ENCODE measurements around the gene CA10. TPM values are rescaled to one million over a fixed set of nuclear protein-coding genes. Genes with fewer than 3 reads are reported as not detected.

Gene CA10
- polyA plus RNA-seq, 4 donors, result 0.19 to 0.31 TPM; not detected in 2

DNA sequence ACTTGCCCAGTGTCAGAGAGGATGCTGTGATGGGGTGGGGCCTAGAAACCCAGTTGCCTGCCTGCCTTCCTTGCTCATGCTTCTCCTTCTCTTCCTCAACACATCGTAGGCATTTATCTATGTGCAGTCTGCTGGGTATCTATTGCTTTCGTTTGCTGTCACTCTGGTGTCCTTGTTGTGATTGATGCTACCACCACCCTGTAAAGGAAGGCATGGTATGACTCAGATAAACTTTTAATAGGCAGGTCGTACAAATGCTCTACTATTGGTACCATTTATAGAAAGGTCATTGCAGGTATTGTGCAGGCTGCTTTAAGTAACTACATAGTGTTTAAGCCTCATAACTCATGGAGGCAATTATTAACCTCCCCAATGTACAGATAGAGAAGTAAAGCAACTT lies 529.3 kb downstream of the CA10 start:
- no peak overlapping the region for H3K27ac ChIP-seq (ENCODE audit: low read depth in 1 of 3, low read length in 2 of 3)
- H3K36me3 ChIP-seq (ENCODE audit: control insufficient read depth in 3 of 3, insufficient read depth in 2 of 3, low read depth in 1 of 3, low read length in 3 of 3), result no peaks in the 10 kb centered on the region
- H3K4me1 ChIP-seq (ENCODE audit: control insufficient read depth in 3 of 3, insufficient read depth in 2 of 3, low read depth in 1 of 3, low read length in 2 of 3), result no peaks in the 10 kb centered on the region
- no peaks in the 10 kb centered on the region for H3K9me3 ChIP-seq (ENCODE audit: control insufficient read depth in 2 of 2, insufficient read depth in 1 of 2, low read depth in 1 of 2, low read length in 1 of 2)
- DNase-seq (no peak), FAIRE-seq (no peak)
- peaks cover 0 to 2% (median 0%) of the 10 kb centered on the region in 3 donors for H3K27me3 ChIP-seq (ENCODE audit: control insufficient read depth in 3 of 3, insufficient read depth in 3 of 3, low read length in 3 of 3)
- no peak overlapping the region for H3K4me3 ChIP-seq (ENCODE audit: low read depth in 1 of 3, low read length in 3 of 3)
- 24 to 35% (median 33%) methylated on average over 3 of the region's 3 CpGs for WGBS, 3 donors

DNA sequence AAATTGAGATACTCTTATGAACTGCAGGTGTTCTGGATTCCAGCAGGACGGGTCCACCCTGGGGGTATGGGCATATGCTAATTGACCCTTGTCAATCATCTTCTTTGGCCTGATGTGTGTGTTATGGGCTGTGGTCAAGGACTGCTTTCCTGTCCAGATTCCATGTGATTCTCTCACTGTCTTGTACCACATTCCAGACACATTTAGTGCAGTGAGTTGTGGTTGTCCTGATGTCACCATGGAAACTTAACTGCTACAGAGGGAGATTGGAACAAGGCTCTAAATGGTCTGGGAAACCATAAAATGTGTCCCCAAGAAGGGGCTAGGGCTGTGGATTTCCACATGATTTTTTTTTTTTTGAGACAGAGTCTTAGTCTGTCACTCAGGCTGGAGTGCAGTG lies 530.7 kb downstream of the CA10 start:
- DNase-seq, result no peak
- WGBS, 3 donors, result 41 to 52% (median 48%) methylated on average over 1 of the region's 1 CpG
- Histone ChIP-seq H3K4me1 (ENCODE audit: control insufficient read depth in 3 of 3, insufficient read depth in 2 of 3, low read depth in 1 of 3, low read length in 2 of 3) (no peaks in the 10 kb centered on the region), H3K36me3 (ENCODE audit: control insufficient read depth in 3 of 3, insufficient read depth in 2 of 3, low read depth in 1 of 3, low read length in 3 of 3) (no peaks in the 10 kb centered on the region), H3K27ac (ENCODE audit: low read depth in 1 of 3, low read length in 2 of 3) (no peak overlapping the region), H3K27me3 (ENCODE audit: control insufficient read depth in 3 of 3, insufficient read depth in 3 of 3, low read length in 3 of 3) (peaks cover 0 to 2% (median 0%) of the 10 kb centered on the region in 3 donors), H3K9me3 (ENCODE audit: control insufficient read depth in 2 of 2, insufficient read depth in 1 of 2, low read depth in 1 of 2, low read length in 1 of 2) (no peaks in the 10 kb centered on the region), H3K4me3 (ENCODE audit: low read depth in 1 of 3, low read length in 3 of 3) (no peak overlapping the region)
- FAIRE-seq, result no peak

DNA sequence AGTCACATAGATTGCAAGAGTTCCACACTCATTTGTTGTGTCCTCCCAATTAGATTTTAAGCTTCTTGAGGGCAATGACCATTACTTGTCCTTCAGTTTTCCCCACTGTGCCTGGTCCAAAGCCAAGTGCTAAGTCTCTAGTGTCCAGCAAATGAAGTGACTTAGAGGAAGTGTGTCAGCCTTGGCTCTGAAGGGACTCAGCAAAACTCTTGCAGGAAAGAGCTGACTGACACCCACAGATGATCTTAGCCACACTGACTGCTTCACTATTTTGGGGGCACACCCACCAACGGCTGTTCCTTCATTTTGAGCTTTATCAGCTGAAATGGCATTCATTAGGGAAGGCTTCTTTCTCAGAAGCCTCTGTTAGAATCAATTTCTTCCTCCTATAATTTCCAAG lies 540.0 kb downstream of the CA10 start:
- no peaks in the 10 kb centered on the region for H3K27me3 ChIP-seq (ENCODE audit: control insufficient read depth in 3 of 3, insufficient read depth in 3 of 3, low read length in 3 of 3)
- FAIRE-seq, result no peak
- DNase-seq, result no peak
- no peaks in the 10 kb centered on the region for H3K36me3 ChIP-seq (ENCODE audit: control insufficient read depth in 3 of 3, insufficient read depth in 2 of 3, low read depth in 1 of 3, low read length in 3 of 3)
- whole genome bisulfite sequencing, 3 donors, result 21 to 35% (median 24%) methylated on average over 1 of the region's 1 CpG
- no peak overlapping the region for H3K4me3 ChIP-seq (ENCODE audit: low read depth in 1 of 3, low read length in 3 of 3)
- H3K9me3 ChIP-seq (ENCODE audit: control insufficient read depth in 2 of 2, insufficient read depth in 1 of 2, low read depth in 1 of 2, low read length in 1 of 2), result no peaks in the 10 kb centered on the region
- H3K4me1 ChIP-seq (ENCODE audit: control insufficient read depth in 3 of 3, insufficient read depth in 2 of 3, low read depth in 1 of 3, low read length in 2 of 3), result no peaks in the 10 kb centered on the region
- H3K27ac ChIP-seq (ENCODE audit: low read depth in 1 of 3, low read length in 2 of 3), result no peak overlapping the region

DNA sequence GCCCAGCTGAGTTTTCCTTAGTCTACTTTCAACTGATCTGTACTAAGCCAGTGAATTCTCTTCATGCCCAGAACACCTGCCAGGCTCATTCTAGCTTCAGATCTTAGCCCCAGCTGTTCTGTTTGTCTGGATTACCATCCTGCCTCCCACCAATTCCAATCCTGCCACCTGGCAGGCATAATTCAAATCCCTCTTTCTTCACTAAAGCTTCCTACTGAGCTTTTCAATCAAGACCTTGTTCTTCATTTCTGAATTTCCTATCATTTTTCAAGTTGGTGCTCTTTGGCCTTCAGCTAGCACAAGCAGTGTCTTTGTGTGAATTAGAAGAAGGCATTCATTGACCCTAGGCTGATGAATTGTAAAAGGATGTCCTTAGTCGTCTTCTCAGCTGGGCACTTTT lies 540.5 kb downstream of the CA10 start:
- Histone ChIP-seq H3K27ac (ENCODE audit: low read depth in 1 of 3, low read length in 2 of 3) (no peak overlapping the region), H3K4me1 (ENCODE audit: control insufficient read depth in 3 of 3, insufficient read depth in 2 of 3, low read depth in 1 of 3, low read length in 2 of 3) (no peaks in the 10 kb centered on the region), H3K9me3 (ENCODE audit: control insufficient read depth in 2 of 2, insufficient read depth in 1 of 2, low read depth in 1 of 2, low read length in 1 of 2) (no peaks in the 10 kb centered on the region), H3K27me3 (ENCODE audit: control insufficient read depth in 3 of 3, insufficient read depth in 3 of 3, low read length in 3 of 3) (no peaks in the 10 kb centered on the region), H3K4me3 (ENCODE audit: low read depth in 1 of 3, low read length in 3 of 3) (no peak overlapping the region), H3K36me3 (ENCODE audit: control insufficient read depth in 3 of 3, insufficient read depth in 2 of 3, low read depth in 1 of 3, low read length in 3 of 3) (no peaks in the 10 kb centered on the region)
- WGBS, 3 donors, result 70 to 84% (median 83%) methylated on average over 1 of the region's 1 CpG
- no peak for FAIRE-seq
- DNase-seq, result no peak

DNA sequence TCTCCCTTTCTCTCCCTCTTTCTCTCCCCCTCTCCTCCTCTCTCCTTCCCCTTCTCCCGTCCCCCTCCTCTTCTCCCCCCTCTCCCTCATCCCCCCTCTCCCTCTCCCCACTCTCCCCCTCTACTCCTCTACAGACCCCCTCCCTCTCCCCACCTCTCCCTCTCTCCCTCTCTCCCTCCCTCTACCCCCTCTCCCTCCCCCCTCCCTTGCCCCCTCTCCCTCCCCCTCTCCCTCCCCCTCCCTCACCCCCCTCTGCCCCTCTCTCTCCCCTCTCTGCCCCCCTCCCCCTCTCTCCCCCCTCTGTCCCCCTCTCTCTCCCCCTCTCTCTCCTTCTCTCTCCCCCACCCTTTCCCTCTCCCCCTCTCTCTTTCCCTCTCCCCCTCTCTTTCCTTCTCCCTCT lies 545.3 kb downstream of the CA10 start:
- FAIRE-seq, result no peak
- Histone ChIP-seq H3K27me3 (ENCODE audit: control insufficient read depth in 3 of 3, insufficient read depth in 3 of 3, low read length in 3 of 3) (no peaks in the 10 kb centered on the region), H3K4me1 (ENCODE audit: control insufficient read depth in 3 of 3, insufficient read depth in 2 of 3, low read depth in 1 of 3, low read length in 2 of 3) (no peaks in the 10 kb centered on the region), H3K27ac (ENCODE audit: low read depth in 1 of 3, low read length in 2 of 3) (no peak overlapping the region), H3K9me3 (ENCODE audit: control insufficient read depth in 2 of 2, insufficient read depth in 1 of 2, low read depth in 1 of 2, low read length in 1 of 2) (no peaks in the 10 kb centered on the region), H3K4me3 (ENCODE audit: low read depth in 1 of 3, low read length in 3 of 3) (no peak overlapping the region), H3K36me3 (ENCODE audit: control insufficient read depth in 3 of 3, insufficient read depth in 2 of 3, low read depth in 1 of 3, low read length in 3 of 3) (no peaks in the 10 kb centered on the region)
- DNase-seq, result no peak
- 50 to 76% (median 67%) methylated on average over 1 of the region's 1 CpG for WGBS, 3 donors

- 79 to 87% (median 83%) methylated on average over 3 of the region's 3 CpGs for WGBS, 3 donors
- DNase-seq, result no peak
- Histone ChIP-seq H3K9me3 (ENCODE audit: control insufficient read depth in 2 of 2, insufficient read depth in 1 of 2, low read depth in 1 of 2, low read length in 1 of 2) (no peaks in the 10 kb centered on the region), H3K27ac (ENCODE audit: low read depth in 1 of 3, low read length in 2 of 3) (no peak overlapping the region), H3K36me3 (ENCODE audit: control insufficient read depth in 3 of 3, insufficient read depth in 2 of 3, low read depth in 1 of 3, low read length in 3 of 3) (no peaks in the 10 kb centered on the region), H3K4me1 (ENCODE audit: control insufficient read depth in 3 of 3, insufficient read depth in 2 of 3, low read depth in 1 of 3, low read length in 2 of 3) (no peaks in the 10 kb centered on the region), H3K4me3 (ENCODE audit: low read depth in 1 of 3, low read length in 3 of 3) (no peak overlapping the region), H3K27me3 (ENCODE audit: control insufficient read depth in 3 of 3, insufficient read depth in 3 of 3, low read length in 3 of 3) (no peaks in the 10 kb centered on the region)
- FAIRE-seq, result no peak
These were observed 545.8 kb downstream of the CA10 start for GRCh38 chr17:51612692-51613091.

GRCh38 chr17:51611585-51611984 lies 546.9 kb downstream of the CA10 start:
- DNase-seq (no peak), FAIRE-seq (no peak)
- 64 to 67% (median 66%) methylated on average over 6 of the region's 6 CpGs for WGBS, 3 donors
- Histone ChIP-seq H3K27ac (ENCODE audit: low read depth in 1 of 3, low read length in 2 of 3) (no peak overlapping the region), H3K9me3 (ENCODE audit: control insufficient read depth in 2 of 2, insufficient read depth in 1 of 2, low read depth in 1 of 2, low read length in 1 of 2) (no peaks in the 10 kb centered on the region), H3K4me1 (ENCODE audit: control insufficient read depth in 3 of 3, insufficient read depth in 2 of 3, low read depth in 1 of 3, low read length in 2 of 3) (no peaks in the 10 kb centered on the region), H3K36me3 (ENCODE audit: control insufficient read depth in 3 of 3, insufficient read depth in 2 of 3, low read depth in 1 of 3, low read length in 3 of 3) (no peaks in the 10 kb centered on the region), H3K4me3 (ENCODE audit: low read depth in 1 of 3, low read length in 3 of 3) (no peak overlapping the region), H3K27me3 (ENCODE audit: control insufficient read depth in 3 of 3, insufficient read depth in 3 of 3, low read length in 3 of 3) (no peaks in the 10 kb centered on the region)

DNA sequence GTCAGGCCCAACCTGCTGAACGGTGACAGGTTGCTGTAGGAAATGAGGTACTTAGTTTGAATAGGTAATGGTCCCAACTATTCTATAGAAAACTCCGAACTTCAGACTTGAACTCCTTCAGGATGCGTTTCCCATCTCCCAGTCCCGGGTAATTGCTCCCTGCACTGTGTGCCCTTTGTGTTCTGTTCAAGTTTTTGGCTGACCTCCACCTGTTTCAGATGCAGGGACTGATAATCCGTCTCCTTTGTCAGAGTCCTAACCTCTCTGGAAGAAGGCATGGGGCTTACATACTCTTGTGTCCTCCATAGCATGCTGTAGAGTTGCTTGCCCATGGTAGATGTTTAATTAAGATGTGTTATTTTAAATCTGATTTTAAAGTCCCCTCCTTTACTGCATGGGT lies 547.7 kb downstream of the CA10 start:
- H3K27me3 ChIP-seq (ENCODE audit: control insufficient read depth in 3 of 3, insufficient read depth in 3 of 3, low read length in 3 of 3), result no peaks in the 10 kb centered on the region
- no peaks in the 10 kb centered on the region for H3K9me3 ChIP-seq (ENCODE audit: control insufficient read depth in 2 of 2, insufficient read depth in 1 of 2, low read depth in 1 of 2, low read length in 1 of 2)
- H3K4me3 ChIP-seq (ENCODE audit: low read depth in 1 of 3, low read length in 3 of 3), result no peak overlapping the region
- H3K27ac ChIP-seq (ENCODE audit: low read depth in 1 of 3, low read length in 2 of 3), result no peak overlapping the region
- no peaks in the 10 kb centered on the region for H3K36me3 ChIP-seq (ENCODE audit: control insufficient read depth in 3 of 3, insufficient read depth in 2 of 3, low read depth in 1 of 3, low read length in 3 of 3)
- H3K4me1 ChIP-seq (ENCODE audit: control insufficient read depth in 3 of 3, insufficient read depth in 2 of 3, low read depth in 1 of 3, low read length in 2 of 3), result no peaks in the 10 kb centered on the region
- DNase-seq, result no peak
- 33 to 66% (median 53%) methylated on average over 5 of the region's 5 CpGs for WGBS, 3 donors
- no peak for FAIRE-seq

- FAIRE-seq, result no peak
- H3K27me3 ChIP-seq (ENCODE audit: control insufficient read depth in 3 of 3, insufficient read depth in 3 of 3, low read length in 3 of 3), result no peaks in the 10 kb centered on the region
- H3K27ac ChIP-seq (ENCODE audit: low read depth in 1 of 3, low read length in 2 of 3), result no peak overlapping the region
- DNase-seq, result no peak
- H3K36me3 ChIP-seq (ENCODE audit: control insufficient read depth in 3 of 3, insufficient read depth in 2 of 3, low read depth in 1 of 3, low read length in 3 of 3), result no peaks in the 10 kb centered on the region
- 53 to 61% (median 57%) methylated on average over 4 of the region's 4 CpGs for whole genome bisulfite sequencing, 3 donors
- no peaks in the 10 kb centered on the region for H3K4me1 ChIP-seq (ENCODE audit: control insufficient read depth in 3 of 3, insufficient read depth in 2 of 3, low read depth in 1 of 3, low read length in 2 of 3)
- no peaks in the 10 kb centered on the region for H3K9me3 ChIP-seq (ENCODE audit: control insufficient read depth in 2 of 2, insufficient read depth in 1 of 2, low read depth in 1 of 2, low read length in 1 of 2)
- H3K4me3 ChIP-seq (ENCODE audit: low read depth in 1 of 3, low read length in 3 of 3), result no peak overlapping the region
These were observed 548.4 kb downstream of the CA10 start for GRCh38 chr17:51610155-51610554.
